ENCODE data around the gene CFAP54.
"Not testable (repeated sequence)": the region's sequence is repeated elsewhere in the genome, so short reads cannot be mapped to it uniquely, and the experiment has no call there.

The CFAP54 gene

DNA sequence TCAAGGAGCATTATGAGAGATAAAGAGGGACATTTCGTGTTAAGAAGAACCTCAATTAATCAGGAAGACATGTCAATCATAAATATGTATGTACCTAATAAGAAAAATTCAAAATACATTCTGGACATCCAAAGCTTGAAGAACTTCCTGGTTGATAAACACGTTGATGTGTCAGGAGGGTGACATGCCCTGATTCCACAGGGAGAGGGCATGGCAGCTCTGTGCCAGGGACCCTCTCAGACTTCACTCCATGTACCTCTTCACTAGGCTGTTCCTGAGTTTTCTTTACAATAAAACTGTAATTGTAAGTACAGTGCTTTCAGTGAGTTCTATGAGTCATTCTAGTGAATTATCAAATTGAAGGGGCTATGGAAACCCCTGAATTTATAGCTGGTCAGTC, 163.5 kb downstream of the CFAP54 start:
- DNase-seq: no peak

DNA sequence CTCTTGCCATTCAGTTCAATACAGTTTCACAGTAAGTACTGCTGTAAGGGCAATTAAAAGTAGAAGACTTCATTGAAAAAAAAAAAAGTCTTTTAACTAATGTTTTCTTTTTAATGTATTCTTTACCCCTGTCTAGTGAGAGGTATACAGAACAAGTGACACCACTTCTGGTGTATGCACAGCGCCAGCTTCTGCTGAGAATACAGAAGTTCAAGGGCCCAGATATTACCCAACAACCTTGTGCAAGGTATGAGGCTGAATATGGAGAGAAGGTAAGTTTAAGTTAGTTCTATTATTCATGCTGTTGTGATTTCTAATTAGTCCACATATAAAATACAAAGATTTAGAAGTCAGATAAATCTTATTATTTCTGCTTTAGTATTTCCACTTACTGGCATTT, 168.7 kb downstream of the CFAP54 start:
- DNase-seq: no peak

DNA sequence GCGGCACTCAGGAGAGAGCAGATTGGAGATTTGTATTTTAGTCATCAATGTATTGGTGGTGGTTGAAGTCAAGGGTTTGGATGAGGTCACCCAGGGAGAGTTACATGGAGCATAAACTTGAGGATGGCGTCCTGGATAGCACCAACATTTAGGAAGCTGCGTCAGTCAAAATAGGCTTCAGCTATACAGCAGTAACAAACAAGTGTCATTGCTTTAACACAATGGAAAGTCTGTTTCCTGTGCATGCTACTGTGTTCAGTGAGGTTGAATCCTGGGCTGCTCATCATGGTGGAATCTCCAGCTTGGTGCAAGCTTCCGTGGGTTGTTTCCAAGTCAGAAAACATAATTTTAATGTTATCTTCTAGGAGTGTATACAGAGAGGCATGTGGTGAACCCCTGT, 180.4 kb downstream of the CFAP54 start:
- no peak for DNase-seq

DNA sequence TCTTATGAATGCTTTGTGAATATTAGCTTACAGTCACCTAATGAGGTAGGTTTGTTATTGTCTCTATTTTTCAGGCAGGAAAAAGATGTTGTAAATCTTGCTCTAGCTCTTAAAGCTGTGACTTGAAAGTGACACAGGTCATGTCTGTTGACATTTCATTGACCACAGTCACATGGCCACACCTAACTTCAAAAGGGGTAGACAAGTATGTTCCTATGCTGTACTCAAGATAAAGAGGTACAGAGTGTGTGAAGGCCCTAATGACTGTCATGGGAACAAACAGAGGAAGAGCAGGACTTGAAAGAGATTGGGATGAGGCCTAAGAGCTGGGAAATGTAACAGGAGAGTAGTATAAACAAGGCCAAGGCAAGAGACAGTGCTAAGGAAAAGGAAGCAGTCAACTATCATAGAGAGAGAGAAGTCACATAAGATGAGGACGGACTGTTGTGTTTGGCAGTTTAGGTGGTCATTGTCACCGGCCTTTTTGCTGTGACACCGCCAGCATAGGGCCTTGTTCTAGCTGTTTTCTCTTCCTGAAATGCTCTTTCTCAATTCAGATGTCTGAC, 181.0 kb downstream of the CFAP54 start:
- DNase-seq: no peak

DNA sequence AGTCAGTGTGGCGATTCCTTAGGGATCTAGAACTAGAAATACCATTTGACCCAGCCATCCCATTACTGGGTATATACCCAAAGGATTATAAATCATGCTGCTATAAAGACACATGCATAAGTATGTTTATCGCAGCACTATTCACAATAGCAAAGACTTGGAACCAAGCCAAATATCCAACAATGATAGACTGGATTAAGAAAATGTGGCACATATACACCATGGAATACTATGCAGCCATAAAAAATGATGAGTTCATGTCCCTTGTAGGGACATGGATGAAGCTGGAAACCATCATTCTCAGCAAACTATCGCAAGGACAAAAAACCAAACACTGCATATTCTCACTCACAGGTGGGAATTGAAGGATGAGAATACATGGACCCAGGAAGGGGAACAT, 186.1 kb downstream of the CFAP54 start:
- DNase-seq: not testable (repeated sequence)

DNA sequence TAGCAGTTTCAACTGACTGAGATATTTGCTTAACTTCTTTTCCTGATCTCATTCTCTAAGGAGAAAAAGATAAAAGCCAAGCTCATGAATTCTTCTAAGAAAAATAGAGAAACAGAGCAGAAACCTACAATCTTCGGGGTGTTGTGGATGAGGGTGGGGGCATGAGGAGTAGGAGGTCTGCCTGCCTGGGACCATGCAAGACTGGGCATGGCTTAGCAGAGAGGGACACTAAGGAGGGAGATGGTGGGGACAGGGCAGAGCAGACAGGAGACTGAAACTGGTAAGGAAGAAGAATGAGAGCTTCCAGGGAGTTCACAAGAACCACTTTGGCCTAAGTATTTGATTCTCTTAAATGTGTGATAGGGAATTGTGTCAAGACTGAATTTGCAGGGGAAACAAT, 188.0 kb downstream of the CFAP54 start:
- DNase-seq: no peak

DNA sequence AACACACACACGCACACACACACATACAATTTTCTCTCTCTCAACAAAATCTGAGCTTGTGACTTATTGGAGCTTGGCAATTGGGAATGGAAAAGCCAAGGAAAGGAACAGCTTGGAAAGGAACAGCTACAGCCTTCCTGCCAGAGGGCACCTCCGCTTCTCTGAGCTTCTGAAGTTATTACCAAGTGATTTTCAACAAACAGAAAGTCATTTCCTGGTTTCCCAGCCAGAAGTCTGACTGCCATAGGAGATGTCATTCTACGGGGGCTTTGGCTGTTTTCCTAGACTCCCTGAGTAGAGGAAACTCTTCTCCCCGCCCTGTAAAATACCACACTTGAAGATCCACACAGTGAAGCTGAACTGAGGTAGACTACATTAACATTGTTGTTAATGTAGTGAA, 198.3 kb downstream of the CFAP54 start:
- no peak for DNase-seq

DNA sequence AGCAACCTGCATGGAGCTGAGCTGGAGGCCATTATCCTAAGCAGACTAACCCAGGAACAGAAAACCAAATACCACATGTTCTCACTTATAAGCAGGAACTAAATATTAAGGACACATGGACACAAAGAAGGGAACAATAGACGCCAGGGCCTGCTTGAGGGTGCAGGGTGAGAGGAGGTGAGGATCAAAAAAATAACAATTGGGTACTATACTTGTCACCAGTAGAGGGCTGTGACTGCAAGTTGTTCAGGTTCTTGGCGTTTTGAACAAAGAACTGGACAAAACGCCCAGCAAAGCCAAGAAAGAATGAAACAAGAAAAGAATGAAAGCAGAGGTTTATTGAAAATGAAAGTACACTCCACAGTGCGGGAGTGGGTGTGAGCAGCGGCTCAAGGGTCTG, 209.1 kb downstream of the CFAP54 start:
- DNase-seq: no peak

DNA sequence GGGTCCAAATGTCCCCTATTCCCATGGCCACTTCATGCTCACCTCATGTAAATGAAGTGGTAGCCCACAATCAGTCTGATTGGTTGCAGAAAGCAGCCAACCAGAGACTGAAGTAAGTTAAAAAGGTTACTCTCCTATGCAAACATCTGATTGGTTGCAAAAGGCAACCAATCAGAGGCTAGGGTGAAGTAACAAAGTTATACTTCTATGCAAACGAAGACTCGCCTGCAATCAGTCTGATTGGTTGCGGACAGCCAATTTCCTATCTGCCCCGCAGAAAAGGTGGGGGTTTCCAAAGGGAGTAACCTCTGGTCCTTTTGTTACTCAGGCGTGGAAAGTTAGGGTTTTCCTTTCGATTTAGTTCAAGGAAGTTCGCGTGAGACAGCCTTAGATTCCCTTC, 209.6 kb downstream of the CFAP54 start:
- no peak for DNase-seq

DNA sequence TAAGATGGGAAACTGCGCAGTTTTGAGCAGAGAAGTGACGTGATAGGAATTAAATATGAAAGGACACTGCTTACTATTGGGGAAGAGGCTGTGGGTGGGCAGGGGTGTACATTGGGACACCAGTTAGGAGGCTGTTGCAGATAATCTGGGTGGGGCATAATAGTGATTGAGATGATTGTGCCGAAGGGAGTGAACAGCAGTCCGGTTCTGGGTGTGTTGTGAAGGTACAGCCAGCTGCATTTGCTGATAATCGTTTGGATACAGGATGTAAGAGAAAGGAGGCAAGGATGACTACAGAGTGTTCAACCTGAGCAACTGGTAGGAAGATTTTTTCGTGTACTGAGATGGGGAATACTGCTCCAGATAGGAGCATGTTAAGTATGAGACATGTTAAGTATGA, 212.5 kb downstream of the CFAP54 start:
- DNase-seq: no peak

DNA sequence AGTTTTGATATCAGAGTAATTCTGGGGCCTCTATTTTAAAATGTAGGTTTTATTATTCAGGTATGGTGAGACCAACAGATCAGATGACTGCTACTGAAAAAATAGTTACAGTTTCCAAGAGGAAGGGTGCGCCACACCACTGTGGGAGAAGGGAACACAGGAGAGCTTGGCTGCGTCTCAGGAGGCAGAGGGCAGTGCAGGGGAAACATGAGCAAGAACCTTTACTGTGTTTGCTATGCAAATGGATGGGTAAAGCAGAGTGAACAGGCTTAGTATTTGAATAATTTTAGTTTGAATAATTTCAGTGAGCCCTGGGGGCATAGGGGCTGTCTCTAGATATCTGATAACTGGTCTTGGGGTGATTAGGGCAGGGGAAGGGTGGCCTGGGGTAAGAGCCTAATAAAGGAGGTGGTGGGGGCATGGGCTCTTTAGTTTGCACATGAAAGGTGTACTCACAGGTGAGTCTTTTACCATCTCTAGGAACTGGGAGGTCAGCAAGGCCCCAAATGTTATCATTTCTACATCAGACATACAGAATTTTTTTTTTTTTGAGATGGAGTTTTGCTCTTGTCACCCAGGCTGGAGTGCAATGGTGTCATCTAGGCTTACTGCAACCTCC, 220.9 kb downstream of the CFAP54 start:
- DNase-seq: no peak

DNA sequence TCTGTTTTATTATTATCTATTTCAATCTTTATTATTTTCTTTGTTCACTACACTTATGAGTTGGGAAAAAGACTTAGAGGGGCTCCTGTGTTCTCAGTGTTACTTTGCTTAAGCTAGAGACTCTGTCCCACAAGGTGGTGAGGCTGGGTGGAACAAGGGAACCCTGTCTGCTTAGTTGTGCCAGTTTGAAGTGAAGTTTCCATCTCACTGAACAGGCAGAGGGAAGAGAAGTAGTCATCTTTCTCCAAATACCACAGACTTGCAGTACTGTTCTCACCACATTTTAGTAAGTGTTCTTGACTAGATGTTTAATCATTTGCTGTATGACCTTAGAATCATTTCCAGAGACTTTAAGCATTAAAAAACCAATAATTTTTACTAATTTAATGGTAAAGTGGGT, 222.0 kb downstream of the CFAP54 start:
- DNase-seq: no peak

DNA sequence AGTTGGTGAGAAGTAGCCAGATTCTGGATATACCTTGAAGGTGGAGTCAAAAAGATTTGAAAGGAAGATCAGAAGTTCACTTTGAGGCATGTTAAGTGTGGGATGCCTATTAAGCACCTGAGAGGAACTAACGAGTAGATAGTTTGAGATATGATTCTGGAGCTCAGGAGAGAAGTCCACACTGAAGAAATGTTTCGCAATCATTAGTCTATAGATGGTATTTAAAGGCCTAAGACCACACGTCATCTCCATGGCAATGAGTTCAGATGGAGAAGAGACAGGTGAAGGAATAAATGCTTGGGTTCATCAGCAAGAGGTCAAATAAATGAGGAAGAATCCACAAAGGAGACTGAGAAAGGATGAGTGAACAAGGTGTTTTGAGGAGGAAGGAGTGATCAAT, 224.8 kb downstream of the CFAP54 start:
- no peak for DNase-seq

DNA sequence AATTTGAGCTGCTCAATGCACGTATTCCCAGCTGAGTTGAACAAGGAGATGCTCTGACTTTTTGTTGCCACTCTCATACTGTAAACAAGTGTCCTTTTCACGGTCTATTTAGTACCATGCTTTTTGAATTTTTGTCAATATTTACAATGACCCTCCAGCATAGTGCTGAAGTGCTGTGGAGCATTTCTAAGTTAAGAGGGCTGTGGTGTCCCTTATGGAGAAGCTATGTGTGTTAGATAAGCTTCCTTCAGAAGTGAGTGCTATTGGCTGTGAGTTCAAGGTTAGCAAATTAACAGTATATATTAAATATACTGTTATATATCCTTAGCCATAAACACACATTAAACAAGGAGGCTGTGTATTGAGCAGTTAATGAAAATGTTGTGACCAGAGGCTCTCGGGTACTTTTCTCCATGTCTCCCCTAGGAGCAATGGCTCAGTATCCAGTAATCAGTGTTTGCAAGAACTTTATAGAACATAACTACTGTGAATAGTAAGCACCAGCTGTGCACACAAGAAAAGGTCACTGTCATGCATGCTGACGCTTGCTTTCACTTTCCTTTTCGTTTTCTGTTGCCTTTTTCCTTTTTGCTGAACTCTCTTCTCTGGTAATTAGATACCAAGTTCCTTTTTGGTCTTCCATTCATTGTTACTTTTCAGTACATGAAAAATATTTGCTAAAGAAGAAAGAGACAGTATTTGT, 230.4 kb downstream of the CFAP54 start:
- peak; percentile 78 for DNase-seq

DNA sequence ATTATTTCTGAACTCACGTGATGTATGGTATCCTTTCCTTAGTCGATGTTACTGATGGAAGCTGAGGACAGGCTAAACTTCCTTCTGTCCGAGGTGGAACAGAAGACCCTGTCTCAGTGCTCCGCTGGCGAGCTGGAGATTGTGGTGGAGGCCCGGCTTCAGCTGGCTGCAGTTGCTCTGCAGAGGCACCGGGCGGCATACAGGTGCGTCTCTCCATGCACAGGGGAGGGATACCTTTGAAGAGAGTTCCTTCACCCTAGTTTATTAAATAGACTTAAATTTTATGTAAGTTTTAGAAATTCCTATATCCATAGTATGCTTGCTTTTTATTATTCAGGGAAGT, 231.0 kb downstream of the CFAP54 start:
- no peak for DNase-seq

DNA sequence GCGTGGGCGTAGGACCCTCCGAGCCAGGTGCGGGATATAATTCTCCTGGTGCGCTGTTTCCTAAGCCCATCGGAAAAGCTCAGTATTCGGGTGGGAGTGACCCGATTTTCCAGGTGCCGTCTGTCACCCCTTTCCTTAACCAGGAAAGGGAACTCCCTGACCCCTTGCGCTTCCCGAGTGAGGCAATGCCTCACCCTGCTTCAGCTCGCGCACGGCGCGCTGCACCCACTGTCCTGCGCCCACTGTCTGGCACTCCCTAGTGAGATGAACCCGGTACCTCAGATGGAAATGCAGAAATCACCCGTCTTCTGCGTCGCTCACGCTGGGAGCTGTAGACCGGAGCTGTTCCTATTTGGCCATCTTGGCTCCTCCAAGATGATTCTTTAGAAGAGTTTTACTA, 240.1 kb downstream of the CFAP54 start:
- DNase-seq: not testable (repeated sequence)

DNA sequence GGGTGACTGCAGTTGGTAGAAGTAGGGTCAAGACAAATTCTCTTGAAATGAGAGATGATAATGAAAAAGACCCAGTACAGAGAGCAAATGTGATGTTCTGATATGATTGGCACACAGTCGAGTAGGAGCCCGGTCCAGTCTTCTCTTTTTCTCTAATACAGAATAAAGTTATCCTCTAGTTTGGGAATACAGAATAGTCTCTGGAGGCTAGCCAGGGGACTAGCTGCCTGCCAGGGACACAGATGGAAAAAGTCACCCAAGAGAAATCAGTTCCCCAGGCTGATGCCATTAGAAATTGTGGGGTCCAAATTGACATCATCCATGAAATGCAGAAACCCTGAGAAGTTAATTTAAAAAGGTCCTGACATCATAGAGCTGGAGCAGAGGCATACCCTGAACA, 240.5 kb downstream of the CFAP54 start:
- no peak for DNase-seq

DNA sequence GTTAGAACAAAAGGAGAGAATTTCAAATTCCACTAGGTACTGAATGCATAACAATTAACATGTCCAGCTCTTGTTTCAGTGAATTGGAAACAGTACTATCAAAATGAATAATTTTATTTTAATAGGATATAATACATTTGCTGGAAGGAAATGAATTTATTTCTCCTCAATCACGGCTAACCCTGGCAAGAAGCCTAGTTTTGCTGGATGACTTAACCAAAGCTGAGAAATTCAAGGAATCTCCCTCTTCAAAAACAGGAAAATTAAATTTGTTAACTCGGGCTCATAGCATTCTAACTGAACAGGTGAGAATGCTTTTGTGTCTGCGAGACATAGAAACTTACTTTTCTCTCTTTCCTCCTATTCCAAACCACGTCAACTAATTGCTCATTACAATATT, 254.2 kb downstream of the CFAP54 start:
- DNase-seq: no peak

DNA sequence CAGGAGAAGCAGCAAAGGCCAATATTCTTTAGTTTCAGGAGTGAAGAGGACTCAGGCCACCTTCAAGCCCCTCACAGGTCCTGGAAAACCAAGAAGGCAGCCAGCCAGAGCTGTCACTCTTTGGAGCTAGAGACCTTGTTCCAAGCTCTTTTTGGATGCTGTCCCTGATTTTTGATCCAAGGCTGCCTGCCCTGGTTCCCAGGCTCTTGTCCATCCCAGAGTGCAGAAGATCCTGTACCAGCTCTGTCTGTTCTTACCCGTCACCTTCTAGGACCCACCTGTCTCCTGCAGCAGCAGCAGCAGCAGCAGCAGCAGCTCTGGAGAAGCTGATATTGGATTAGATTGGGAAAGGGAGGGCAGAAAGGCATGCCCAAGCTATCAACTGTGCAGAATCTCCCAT, 260.6 kb downstream of the CFAP54 start:
- DNase-seq: no peak

DNA sequence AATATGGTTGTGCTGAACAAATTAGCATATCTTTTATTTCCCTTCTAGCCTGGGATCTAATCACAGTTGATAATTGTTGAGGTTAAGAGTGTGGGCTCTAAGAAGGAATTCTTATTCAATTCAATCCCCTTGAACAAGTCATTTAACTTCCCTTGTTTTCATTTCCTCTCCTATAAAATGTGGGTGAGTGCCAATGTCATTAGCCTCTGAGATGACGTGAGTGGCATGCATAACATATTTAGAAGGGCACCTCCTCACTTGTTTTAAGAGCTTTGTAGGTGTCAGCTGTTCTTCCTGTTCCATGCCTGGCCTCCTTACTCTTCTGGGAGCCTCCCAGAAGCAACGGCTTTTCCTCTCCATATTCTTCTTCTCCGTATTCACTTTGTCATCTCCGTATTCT, 262.2 kb downstream of the CFAP54 start:
- no peak for DNase-seq

DNA sequence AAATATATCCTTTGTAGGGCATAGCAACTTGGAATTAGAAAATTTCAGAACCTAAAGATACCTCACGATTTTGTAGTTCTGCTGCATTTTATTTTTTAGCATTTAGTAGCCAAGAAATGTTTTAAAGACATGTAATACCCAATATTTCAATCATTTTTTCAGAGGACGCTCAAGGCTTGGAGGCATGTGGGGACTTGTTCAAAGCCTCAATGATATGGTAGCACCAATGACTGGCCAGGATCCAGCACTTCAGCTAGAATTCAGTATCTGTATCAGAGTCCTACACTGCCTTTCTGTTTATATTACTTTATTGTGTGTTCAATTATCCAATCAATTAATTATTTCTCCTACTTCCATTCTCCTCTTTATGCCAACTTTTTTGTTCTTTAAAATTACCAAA, 262.8 kb downstream of the CFAP54 start:
- DNase-seq: no peak

DNA sequence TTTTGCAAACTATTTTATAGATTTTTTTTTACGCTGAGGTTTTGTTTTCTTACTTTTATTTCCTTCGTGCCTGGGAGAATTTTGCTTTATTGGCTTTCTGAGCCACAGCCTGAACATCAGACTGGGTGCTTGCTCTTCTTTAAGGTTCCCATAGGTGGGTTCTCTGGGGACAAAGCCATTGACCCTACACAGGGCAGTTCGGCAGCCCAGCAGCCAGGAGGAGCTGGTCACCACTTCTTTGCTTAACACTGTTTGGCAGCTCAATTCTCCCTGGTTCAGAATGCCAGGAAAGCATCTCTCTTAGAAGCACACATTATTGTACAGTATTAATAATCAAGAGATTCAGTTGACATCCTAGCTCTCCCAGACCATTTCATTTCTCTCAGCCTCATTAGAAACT, 276.9 kb downstream of the CFAP54 start:
- no peak for DNase-seq

DNA sequence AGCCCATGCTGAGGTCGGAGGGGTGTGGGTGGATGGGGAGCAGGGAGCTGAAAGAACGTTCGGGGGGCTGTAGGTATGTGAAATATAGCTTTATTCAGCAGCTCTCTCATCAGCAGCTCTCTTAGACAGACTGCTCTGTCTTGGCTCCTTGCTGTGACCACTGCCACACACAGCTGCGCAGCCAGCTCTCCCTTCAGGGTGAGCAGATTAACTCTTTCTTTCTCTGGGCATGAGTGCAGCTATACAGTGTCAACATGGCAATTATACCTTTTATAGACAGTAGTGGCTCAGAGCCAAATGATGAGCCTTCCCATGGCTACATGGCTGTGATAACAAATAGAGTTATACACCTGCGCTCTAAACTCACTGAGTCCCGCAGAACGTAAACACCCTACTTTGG, 280.0 kb downstream of the CFAP54 start:
- DNase-seq: no peak

DNA sequence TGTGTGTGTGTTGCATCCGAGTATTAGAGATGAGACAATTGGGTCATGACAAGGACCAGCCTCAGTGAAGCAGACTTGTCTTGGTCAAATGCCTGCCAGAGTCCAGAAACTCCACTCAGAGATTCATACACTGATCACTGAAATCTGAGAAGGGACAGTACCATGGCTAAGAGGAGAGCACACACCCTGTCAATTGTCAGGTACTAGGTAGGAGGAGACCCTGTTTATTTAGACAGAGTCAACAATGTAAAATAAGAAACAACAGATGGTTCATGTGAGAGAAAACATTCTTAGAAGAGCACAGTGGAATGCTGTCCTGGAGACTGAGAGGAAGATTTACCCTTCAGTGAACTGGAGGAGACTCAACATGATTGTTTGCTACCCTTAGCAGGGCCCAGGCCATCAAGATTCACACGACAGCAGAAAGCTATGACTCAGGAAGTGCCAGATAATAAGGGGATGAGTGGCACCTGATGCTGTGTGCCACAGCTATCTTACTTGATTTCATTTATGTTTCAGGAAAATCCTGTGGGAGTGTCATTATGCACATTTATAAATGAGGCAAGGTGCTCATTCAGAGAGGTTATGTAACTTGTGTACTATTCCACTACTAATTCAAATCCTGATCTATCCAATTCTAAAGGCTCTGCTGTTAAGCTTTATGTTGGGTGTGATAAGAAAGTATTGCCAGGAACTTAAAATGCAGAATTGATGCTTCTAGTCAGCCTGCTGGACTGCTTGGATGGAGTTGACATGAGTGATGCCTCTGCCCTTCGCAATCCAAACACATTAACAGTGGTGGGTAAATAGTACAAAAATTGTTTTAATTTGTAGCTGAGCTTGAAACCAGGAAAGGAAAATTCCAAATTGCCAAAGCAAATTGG, 281.1 kb downstream of the CFAP54 start:
- DNase-seq: no peak
